HEK293T (cell line): ENCODE data around the gene PJVK.

Experiments used
- BHLHE40 ChIP-seq: fragments of 450-650 bp; IDR thresholded peaks from 2 replicates; pipeline ENCODE4 v1.6.1; 2016; ENCODE audit warnings: mild to moderate bottlenecking, moderate library complexity, borderline replicate concordance
- CTBP1 ChIP-seq: fragments of 450-650 bp; IDR thresholded peaks from 2 replicates; pipeline ENCODE4 v1.6.1; 2016; ENCODE audit warnings: borderline replicate concordance
- ELF4 ChIP-seq: fragments of 450-650 bp; IDR thresholded peaks from 2 replicates; pipeline ENCODE4 v1.6.1; 2017; ENCODE audit warnings: antibody characterized with exemption
- FOXA1 ChIP-seq: fragments of 450-650 bp; IDR thresholded peaks from 2 replicates; pipeline ENCODE4 v1.6.1; 2016; ENCODE audit warnings: mild to moderate bottlenecking
- FOXM1 ChIP-seq: fragments of 450-650 bp; IDR thresholded peaks from 2 replicates; pipeline ENCODE4 v1.6.1; 2017; ENCODE audit warnings: mild to moderate bottlenecking, borderline replicate concordance
- HDGF ChIP-seq: fragments of 450-650 bp; IDR thresholded peaks from 2 replicates; pipeline ENCODE4 v1.6.1; 2017; ENCODE audit warnings: antibody characterized with exemption, borderline replicate concordance
- L3MBTL2 ChIP-seq: fragments of 450-650 bp; conservative IDR thresholded peaks from 2 replicates; pipeline ENCODE4 v1.6.1; 2016; ENCODE audit warnings: mild to moderate bottlenecking
- SP1 ChIP-seq: fragments of 450-650 bp; IDR thresholded peaks from 2 replicates; pipeline ENCODE4 v1.6.1; 2017
- TARDBP ChIP-seq: fragments of 450-650 bp; IDR thresholded peaks from 2 replicates; pipeline ENCODE4 v1.6.1; 2016

DNA sequence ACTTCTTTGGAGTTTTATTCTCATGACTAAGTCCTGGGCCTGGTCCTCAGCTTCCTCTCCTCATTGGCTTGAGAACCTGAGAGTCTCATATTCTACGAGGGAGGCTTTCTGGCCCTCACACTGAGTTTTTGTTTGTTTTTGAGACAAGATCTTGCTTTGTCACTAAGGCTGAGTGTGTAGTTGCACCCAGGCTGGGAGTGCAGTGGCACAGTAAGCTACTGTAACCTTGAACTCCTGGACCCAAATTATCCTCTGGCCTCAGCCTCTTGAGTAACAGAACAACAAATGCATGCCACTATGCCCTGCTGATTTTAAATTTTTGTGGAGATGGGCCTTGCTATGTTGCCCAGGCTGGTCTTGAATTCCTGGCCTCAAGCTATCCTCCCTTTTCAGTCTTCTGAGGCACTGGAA, 22.8 kb upstream of the PJVK start:
- no peak for TF ChIP-seq BHLHE40
- no peak for TF ChIP-seq FOXA1
- TF ChIP-seq ELF4 = no peak
- TF ChIP-seq FOXM1 = no peak
- TF ChIP-seq SP1 = no peak
- no peak for TF ChIP-seq HDGF
- TF ChIP-seq L3MBTL2 = no peak
- no peak for TF ChIP-seq TARDBP
- TF ChIP-seq CTBP1 = no peak
